HEK293 (cell line): ENCODE data around the gene FYCO1.

Experiments
- SCRT2 ChIP-seq: fragments of 450-650 bp; formaldehyde crosslinking; IDR thresholded peaks from 2 replicates; pipeline ENCODE4 v1.5.1; 2016; ENCODE audit warnings: missing biosample characterization, missing genetic modification characterization
- TCF7L2 ChIP-seq: IDR thresholded peaks from 2 replicates; pipeline ENCODE4 v1.6.1; 2011; ENCODE audit warnings: low read depth, mild to moderate bottlenecking, inconsistent platforms, low read length, moderate library complexity, borderline replicate concordance
- YY1 ChIP-seq: fragments of 450-650 bp; formaldehyde crosslinking; IDR thresholded peaks from 2 replicates; pipeline ENCODE4 v1.5.1; 2018; ENCODE audit warnings: missing biosample characterization, missing genetic modification characterization
- ZNF146 ChIP-seq: fragments of 450-650 bp; formaldehyde crosslinking; IDR thresholded peaks from 2 replicates; pipeline ENCODE4 v1.5.1; 2016; ENCODE audit warnings: missing biosample characterization, missing genetic modification characterization
- ZNF175 ChIP-seq: fragments of 450-650 bp; formaldehyde crosslinking; IDR thresholded peaks from 2 replicates; pipeline ENCODE4 v1.5.1; 2016; ENCODE audit warnings: missing biosample characterization, missing genetic modification characterization
- ZNF510 ChIP-seq: fragments of 450-650 bp; formaldehyde crosslinking; IDR thresholded peaks from 2 replicates; pipeline ENCODE4 v1.5.1; 2018; ENCODE audit warnings: mild to moderate bottlenecking, missing genetic modification characterization, missing biosample characterization; ENCODE audit not compliant: insufficient replicate concordance
- ZNF549 ChIP-seq: fragments of 450-650 bp; IDR thresholded peaks from 2 replicates; pipeline ENCODE4 v1.5.1; 2018; ENCODE audit warnings: missing biosample characterization, missing genetic modification characterization, mild to moderate bottlenecking, inconsistent platforms, moderate library complexity
- ZNF629 ChIP-seq: fragments of 450-650 bp; formaldehyde crosslinking; IDR thresholded peaks from 2 replicates; pipeline ENCODE4 v1.5.1; 2017; ENCODE audit warnings: missing biosample characterization, missing genetic modification characterization
- ZNF837 ChIP-seq: fragments of 450-650 bp; formaldehyde crosslinking; IDR thresholded peaks from 2 replicates; pipeline ENCODE4 v1.5.1; 2016; ENCODE audit warnings: missing biosample characterization, missing genetic modification characterization
- TF ChIP-seq, protein P1 (sequence below): fragments of 450-650 bp; formaldehyde crosslinking; IDR thresholded peaks from 2 replicates; pipeline ENCODE4 v1.5.1; 2016; ENCODE audit warnings: missing biosample characterization, missing genetic modification characterization
- TF ChIP-seq, protein P2 (sequence below): fragments of 450-650 bp; formaldehyde crosslinking; IDR thresholded peaks from 2 replicates; pipeline ENCODE4; 2016; ENCODE audit warnings: missing biosample characterization, missing genetic modification characterization
- TF ChIP-seq, protein P3 (sequence below): fragments of 450-650 bp; formaldehyde crosslinking; IDR thresholded peaks from 2 replicates; pipeline ENCODE4 v1.5.1; 2016; ENCODE audit warnings: missing biosample characterization, missing genetic modification characterization
- TF ChIP-seq, protein P4 (sequence below): fragments of 450-650 bp; formaldehyde crosslinking; IDR thresholded peaks from 2 replicates; pipeline ENCODE4 v1.5.1; 2017; ENCODE audit warnings: missing biosample characterization, missing genetic modification characterization

DNA sequence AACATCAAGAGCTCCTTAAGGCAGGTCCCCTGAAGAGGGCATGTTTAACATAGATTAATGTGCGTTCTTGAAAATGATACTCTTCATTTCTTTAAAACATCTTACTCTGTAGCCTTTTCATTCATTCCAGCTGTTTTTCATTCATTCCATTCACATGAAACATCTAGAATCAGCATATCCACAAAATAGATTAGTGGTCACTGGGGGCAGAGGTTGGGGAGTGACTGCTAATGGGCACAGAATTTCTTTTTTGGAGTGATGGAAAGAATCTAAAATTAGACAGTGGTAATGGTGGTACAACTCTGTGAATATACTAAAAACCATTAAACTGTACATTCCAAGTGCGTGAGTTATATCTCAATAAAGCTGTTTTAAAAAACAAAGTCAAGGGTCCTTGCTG lies 67.7 kb downstream of the FYCO1 start:
- TF ChIP-seq, protein P1, sequence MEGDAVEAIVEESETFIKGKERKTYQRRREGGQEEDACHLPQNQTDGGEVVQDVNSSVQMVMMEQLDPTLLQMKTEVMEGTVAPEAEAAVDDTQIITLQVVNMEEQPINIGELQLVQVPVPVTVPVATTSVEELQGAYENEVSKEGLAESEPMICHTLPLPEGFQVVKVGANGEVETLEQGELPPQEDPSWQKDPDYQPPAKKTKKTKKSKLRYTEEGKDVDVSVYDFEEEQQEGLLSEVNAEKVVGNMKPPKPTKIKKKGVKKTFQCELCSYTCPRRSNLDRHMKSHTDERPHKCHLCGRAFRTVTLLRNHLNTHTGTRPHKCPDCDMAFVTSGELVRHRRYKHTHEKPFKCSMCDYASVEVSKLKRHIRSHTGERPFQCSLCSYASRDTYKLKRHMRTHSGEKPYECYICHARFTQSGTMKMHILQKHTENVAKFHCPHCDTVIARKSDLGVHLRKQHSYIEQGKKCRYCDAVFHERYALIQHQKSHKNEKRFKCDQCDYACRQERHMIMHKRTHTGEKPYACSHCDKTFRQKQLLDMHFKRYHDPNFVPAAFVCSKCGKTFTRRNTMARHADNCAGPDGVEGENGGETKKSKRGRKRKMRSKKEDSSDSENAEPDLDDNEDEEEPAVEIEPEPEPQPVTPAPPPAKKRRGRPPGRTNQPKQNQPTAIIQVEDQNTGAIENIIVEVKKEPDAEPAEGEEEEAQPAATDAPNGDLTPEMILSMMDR (tag by site-specific recombination): no peak
- TF ChIP-seq TCF7L2 (no peak), ZNF175 (tag by site-specific recombination) (no peak), ZNF837 (tag by site-specific recombination) (no peak), ZNF629 (tag by site-specific recombination) (no peak), ZNF549 (tag by site-specific recombination) (no peak), SCRT2 (tag by site-specific recombination) (no peak), ZNF146 (no peak), YY1 (tag by site-specific recombination) (no peak), ZNF510 (tag by site-specific recombination) (no peak)
- TF ChIP-seq, protein P2, sequence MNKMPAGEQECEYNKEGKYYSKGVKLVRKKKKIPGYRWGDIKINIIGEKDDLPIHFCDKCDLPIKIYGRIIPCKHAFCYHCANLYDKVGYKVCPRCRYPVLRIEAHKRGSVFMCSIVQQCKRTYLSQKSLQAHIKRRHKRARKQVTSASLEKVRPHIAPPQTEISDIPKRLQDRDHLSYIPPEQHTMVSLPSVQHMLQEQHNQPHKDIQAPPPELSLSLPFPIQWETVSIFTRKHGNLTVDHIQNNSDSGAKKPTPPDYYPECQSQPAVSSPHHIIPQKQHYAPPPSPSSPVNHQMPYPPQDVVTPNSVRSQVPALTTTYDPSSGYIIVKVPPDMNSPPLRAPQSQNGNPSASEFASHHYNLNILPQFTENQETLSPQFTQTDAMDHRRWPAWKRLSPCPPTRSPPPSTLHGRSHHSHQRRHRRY (tag by site-specific recombination): no peak
- TF ChIP-seq, protein P3, sequence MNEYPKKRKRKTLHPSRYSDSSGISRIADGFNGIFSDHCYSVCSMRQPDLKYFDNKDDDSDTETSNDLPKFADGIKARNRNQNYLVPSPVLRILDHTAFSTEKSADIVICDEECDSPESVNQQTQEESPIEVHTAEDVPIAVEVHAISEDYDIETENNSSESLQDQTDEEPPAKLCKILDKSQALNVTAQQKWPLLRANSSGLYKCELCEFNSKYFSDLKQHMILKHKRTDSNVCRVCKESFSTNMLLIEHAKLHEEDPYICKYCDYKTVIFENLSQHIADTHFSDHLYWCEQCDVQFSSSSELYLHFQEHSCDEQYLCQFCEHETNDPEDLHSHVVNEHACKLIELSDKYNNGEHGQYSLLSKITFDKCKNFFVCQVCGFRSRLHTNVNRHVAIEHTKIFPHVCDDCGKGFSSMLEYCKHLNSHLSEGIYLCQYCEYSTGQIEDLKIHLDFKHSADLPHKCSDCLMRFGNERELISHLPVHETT: no peak
- TF ChIP-seq, protein P4, sequence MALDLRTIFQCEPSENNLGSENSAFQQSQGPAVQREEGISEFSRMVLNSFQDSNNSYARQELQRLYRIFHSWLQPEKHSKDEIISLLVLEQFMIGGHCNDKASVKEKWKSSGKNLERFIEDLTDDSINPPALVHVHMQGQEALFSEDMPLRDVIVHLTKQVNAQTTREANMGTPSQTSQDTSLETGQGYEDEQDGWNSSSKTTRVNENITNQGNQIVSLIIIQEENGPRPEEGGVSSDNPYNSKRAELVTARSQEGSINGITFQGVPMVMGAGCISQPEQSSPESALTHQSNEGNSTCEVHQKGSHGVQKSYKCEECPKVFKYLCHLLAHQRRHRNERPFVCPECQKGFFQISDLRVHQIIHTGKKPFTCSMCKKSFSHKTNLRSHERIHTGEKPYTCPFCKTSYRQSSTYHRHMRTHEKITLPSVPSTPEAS (tag by site-specific recombination): no peak
